ENCODE data around the gene PHEX.

PHEX gene

GRCh38 chrX:22047468-22047867 is 15.3 kb downstream of the PHEX start:
- TF ChIP-seq CTCF (IDR thresholded peaks at IDR 0.05; ENCODE audit: low read depth, low read length) = no peak
- H3K4me3 ChIP-seq (replicated peaks in 1 of 2; ENCODE audit: low read depth in 2 of 2, low read length in 2 of 2) = no peak overlapping the region
- DNase-seq (ENCODE audit: low read depth in 2 of 2) = no peak

GRCh38 chrX:22053481-22053880 is 21.4 kb downstream of the PHEX start:
- peak in 1 of 2 donors; percentile 38 for DNase-seq (ENCODE audit: low read depth in 2 of 2)
- no peak for TF ChIP-seq CTCF (IDR thresholded peaks at IDR 0.05; ENCODE audit: low read depth, low read length)
- H3K4me3 ChIP-seq (replicated peaks in 1 of 2; ENCODE audit: low read depth in 2 of 2, low read length in 2 of 2) = no peak overlapping the region

GRCh38 chrX:22056235-22056634 is 24.1 kb downstream of the PHEX start:
- no peak for TF ChIP-seq CTCF (IDR thresholded peaks at IDR 0.05; ENCODE audit: low read depth, low read length)
- DNase-seq (ENCODE audit: low read depth in 2 of 2) = no peak
- H3K4me3 ChIP-seq (replicated peaks in 1 of 2; ENCODE audit: low read depth in 2 of 2, low read length in 2 of 2) = no peak overlapping the region

DNA sequence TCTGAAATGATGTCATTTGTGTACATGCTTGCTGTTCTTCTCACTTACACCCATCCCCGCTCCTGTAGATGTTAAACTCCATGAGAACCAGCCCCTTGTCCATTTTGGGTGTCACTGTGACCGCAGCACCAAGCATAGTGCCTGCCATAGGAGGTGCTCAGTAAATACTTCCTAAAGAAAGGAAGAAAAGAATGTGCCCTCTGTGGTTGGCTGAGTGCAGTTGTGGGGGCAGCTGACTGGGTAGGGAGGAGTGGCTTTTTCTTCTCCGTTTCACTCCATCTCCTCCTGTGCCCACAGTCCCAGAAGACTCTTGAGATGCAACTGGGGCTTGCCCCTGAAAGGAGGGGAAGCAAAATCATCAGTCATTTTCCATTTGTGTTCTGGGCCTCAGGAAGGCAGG is 25.5 kb downstream of the PHEX start:
- no peak overlapping the region for H3K4me3 ChIP-seq (replicated peaks in 1 of 2; ENCODE audit: low read depth in 2 of 2, low read length in 2 of 2)
- no peak for TF ChIP-seq CTCF (IDR thresholded peaks at IDR 0.05; ENCODE audit: low read depth, low read length)
- no peak for DNase-seq (ENCODE audit: low read depth in 2 of 2)

DNA sequence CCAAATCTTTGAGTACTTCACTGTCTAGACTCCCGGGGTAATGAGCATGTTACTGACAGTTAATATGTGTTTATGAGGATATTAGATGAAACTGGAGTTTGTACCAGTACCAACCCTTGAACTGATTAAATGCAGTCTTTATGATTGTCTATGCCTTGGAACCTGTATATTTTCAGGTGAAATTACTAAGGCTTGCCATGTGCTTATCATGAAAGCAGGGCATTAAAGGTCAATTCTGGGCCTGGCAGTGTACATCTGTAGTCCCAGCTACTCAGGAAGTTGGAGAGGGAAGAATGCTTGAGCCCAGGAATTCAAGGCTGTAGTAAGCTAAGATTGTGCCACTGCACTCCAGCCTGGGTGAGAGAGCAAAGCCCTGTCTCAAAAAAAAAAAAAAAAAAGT is 27.6 kb downstream of the PHEX start:
- DNase-seq (ENCODE audit: low read depth in 2 of 2) = peak in 1 of 2 donors; percentile 1
- no peak for TF ChIP-seq CTCF (IDR thresholded peaks at IDR 0.05; ENCODE audit: low read depth, low read length)
- no peak overlapping the region for H3K4me3 ChIP-seq (replicated peaks in 1 of 2; ENCODE audit: low read depth in 2 of 2, low read length in 2 of 2)

DNA sequence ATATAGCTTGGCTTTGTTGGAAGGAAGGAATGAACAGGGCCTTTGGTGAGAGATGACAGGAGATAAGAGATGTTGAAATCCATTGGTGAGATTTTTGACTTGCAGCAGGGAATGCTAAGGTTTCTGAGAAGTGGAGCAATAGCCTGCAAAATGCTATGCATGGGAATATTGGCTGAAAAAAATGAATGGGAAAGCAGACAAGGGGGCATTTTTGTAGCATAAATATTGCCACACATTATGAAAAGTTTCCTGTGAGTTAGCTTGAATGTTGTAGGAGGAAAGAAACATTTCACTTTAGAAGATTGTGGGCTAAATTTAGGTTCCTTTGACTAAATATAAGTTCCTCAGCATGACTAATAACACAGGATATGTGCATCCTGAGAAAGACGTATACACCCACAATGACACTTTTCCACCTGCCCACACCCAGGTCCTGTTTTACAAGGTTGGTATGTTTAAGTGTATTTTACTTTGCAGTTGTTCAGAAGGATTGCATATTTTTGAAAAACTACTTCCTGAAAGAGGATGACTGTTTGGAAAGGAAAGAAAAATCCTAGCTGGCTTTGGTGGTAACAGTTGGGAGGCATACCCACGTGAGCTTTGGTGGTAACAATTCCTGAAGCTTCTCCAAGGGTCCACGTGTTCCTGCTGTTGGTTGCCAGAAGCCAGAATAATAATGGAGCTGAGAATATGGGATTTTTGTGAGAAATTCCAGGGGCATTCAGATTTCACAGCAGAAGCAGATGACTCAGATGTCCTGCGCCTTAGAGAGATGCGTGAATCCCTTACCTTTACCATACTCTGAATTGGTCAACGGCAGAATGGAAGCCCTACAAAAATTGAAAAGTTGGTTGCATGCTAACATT is 28.5 kb downstream of the PHEX start:
- peak; percentile 30 to 48 for DNase-seq (ENCODE audit: low read depth in 2 of 2)
- no peak for TF ChIP-seq CTCF (IDR thresholded peaks at IDR 0.05; ENCODE audit: low read depth, low read length)
- H3K4me3 ChIP-seq (replicated peaks in 1 of 2; ENCODE audit: low read depth in 2 of 2, low read length in 2 of 2) = no peak overlapping the region
